NCI-H345 treated with DMSO at 0.1 percent for 48 hours (cell line): ENCODE measurements around the gene KIF16B.
"Not testable (repeated sequence)": the region's sequence is repeated elsewhere in the genome, so short reads cannot be mapped to it uniquely, and the experiment has no call there.

Experiments used
- DNase-seq: peaks from one replicate; lab custom pipeline; 2025; ENCODE audit not compliant: unreplicated experiment; lab: John Stamatoyannopoulos, UW

Gene KIF16B

GRCh38 chr20:16573001-16573965 lies at the start of gene KIF16B:
TSS of gene KIF16B (minus strand) at chr20:16573448. CDS start at chr20:16573275, 173 bp downstream.
- DNase-seq, result peak; percentile 91

- no peak for DNase-seq
These were observed 49.3 kb upstream of the KIF16B start for GRCh38 chr20:16622501-16622900.

GRCh38 chr20:16621435-16622141 lies 48.3 kb upstream of the KIF16B start:
- DNase-seq, result no peak

GRCh38 chr20:16620961-16621360 lies 47.7 kb upstream of the KIF16B start:
- DNase-seq, result no peak

GRCh38 chr20:16619953-16620352 lies 46.7 kb upstream of the KIF16B start:
- DNase-seq, result no peak

- no peak for DNase-seq
These were observed 43.8 kb upstream of the KIF16B start for GRCh38 chr20:16617056-16617455.

- DNase-seq, result no peak
These were observed 43.1 kb upstream of the KIF16B start for GRCh38 chr20:16616317-16616716.

- DNase-seq, result no peak
These were observed 42.0 kb upstream of the KIF16B start for GRCh38 chr20:16615199-16615598.

GRCh38 chr20:16613954-16614353 lies 40.7 kb upstream of the KIF16B start:
- no peak for DNase-seq

GRCh38 chr20:16612706-16613105 lies 39.5 kb upstream of the KIF16B start:
- no peak for DNase-seq

GRCh38 chr20:16611817-16612216 lies 38.6 kb upstream of the KIF16B start:
- DNase-seq, result no peak

GRCh38 chr20:16609066-16609465 lies 35.8 kb upstream of the KIF16B start:
- DNase-seq, result no peak

- no peak for DNase-seq
These were observed 35.0 kb upstream of the KIF16B start for GRCh38 chr20:16608277-16608650.

- no peak for DNase-seq
These were observed 34.4 kb upstream of the KIF16B start for GRCh38 chr20:16607364-16608276.

GRCh38 chr20:16606468-16607070 lies 33.3 kb upstream of the KIF16B start:
- no peak for DNase-seq

GRCh38 chr20:16601047-16601446 lies 27.8 kb upstream of the KIF16B start:
- no peak for DNase-seq

GRCh38 chr20:16599257-16599656 lies 26.0 kb upstream of the KIF16B start:
- no peak for DNase-seq

GRCh38 chr20:16596991-16597390 lies 23.7 kb upstream of the KIF16B start:
- DNase-seq, result no peak

GRCh38 chr20:16596404-16596803 lies 23.2 kb upstream of the KIF16B start:
- DNase-seq, result not testable (repeated sequence)

- no peak for DNase-seq
These were observed 22.1 kb upstream of the KIF16B start for GRCh38 chr20:16595376-16595775.
